Thoracic aorta (tissue), 2 donors: ENCODE results near the gene KIAA1671. TPM values are rescaled to one million over a fixed set of nuclear protein-coding genes. Genes with fewer than 3 reads are reported as not detected.

Source experiments
- ATAC-seq: fragments of 150-250 bp; one replicate; pipeline ENCODE4 v1.8.0; 2017; ENCODE audit warnings: low read depth; ENCODE audit not compliant: insufficient number of reproducible peaks, low FRiP score
- DNase-seq: peaks from one replicate; pipeline ENCODE4 v3.0.0-alpha.2; 2020; ENCODE audit warnings: low spot score
- H3K27ac ChIP-seq, 2 donors: fragments of 200-600 bp; sonication (generic); 1 replicate in 1 of 2; 2 replicates in 1 of 2; pipeline ENCODE4 v1.5.1; 2016; ENCODE audit warnings: mild to moderate bottlenecking in 2 of 2, moderate library complexity in 2 of 2
- H3K27me3 ChIP-seq: fragments of 200-600 bp; sonication (generic); replicated peaks from 2 replicates; pipeline ENCODE4 v1.6.0; 2016; ENCODE audit warnings: mild to moderate bottlenecking; ENCODE audit not compliant: insufficient read depth
- H3K36me3 ChIP-seq: fragments of 200-600 bp; sonication (generic); one replicate; pipeline ENCODE4 v1.5.1; 2016
- H3K4me1 ChIP-seq, 2 donors: fragments of 200-600 bp; sonication (generic); 1 replicate in 1 of 2; 2 replicates in 1 of 2; pipeline versions ENCODE4 v1.5.1 to v1.6.0; 2016; ENCODE audit warnings: low read depth in 2 of 2, mild to moderate bottlenecking in 1 of 2; ENCODE audit not compliant: control insufficient read depth in 1 of 2
- H3K4me3 ChIP-seq: fragments of 200-600 bp; sonication (generic); 2 replicates; pipeline ENCODE4 v1.5.1; 2016; ENCODE audit warnings: mild to moderate bottlenecking
- H3K9me3 ChIP-seq: fragments of 200-600 bp; sonication (generic); 2 replicates; pipeline ENCODE4 v1.5.1; 2016
- CTCF ChIP-seq: fragments of 200-600 bp; sonication (generic); IDR thresholded peaks from one replicate; pipeline ENCODE4 v1.5.1; 2019; ENCODE audit warnings: antibody characterized with exemption
- total RNA-seq, 2 donors: library from RNA; depleted of rRNA; stranded (reverse); fragments of >200 nt; gene quantifications; one replicate each; pipeline versions ENCODE4 v1.1.0 to v1.2.3, GENCODE V29; 2016

KIAA1671 gene
- total RNA-seq, 2 donors from 2014 or later: 57.8 to 86.8 TPM

DNA sequence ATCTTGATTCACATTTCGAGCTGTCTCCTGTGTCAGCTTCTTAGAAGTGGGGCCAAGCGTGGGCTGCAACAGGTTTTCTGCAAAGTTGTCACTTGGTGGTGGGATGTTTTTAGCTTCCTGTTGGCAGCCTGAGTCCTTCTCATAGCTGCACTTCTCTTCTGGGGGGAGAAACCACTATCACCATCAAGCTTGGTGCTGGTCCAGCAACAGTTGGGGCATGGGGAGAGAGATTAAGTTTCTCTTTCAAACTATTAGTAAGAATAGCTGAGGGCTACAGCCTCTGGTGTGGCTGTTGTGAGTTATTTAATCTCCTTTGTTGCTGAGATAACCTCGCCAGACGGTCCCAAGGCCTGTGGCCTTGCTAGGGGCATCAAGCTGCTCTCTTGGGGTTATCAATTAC lies 123.8 kb downstream of the KIAA1671 start:
- Histone ChIP-seq H3K27me3 (no peaks in the 10 kb centered on the region), H3K4me1 (peaks cover 47 to 90% of the 10 kb centered on the region in 2 donors), H3K36me3 (no peaks in the 10 kb centered on the region), H3K9me3 (no peaks in the 10 kb centered on the region), H3K4me3 (no peak overlapping the region), H3K27ac (peak overlapping the region; percentile 67 to 75)
- DNase-seq (no peak), ATAC-seq (no peak)
- TF ChIP-seq CTCF: no peak

DNA sequence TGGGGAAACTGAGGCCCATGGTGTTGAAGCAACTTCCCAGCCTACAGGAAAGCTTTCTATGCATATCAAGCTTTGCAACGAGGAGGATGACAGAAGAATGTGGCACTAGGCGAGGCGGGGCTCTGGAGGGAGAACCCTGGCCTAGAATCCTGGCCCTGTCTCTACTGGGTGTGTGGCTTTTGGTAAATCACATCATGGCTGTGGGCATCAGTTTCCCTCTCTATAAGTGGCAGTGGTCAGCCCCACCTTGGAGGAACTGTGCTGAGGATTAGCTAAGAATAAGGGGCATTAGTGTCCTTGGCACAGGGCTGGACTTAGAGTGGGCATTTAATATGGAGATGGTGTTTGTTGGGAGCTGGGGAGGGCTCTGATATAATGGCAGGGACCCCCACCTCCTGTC lies 124.5 kb downstream of the KIAA1671 start:
- TF ChIP-seq CTCF: no peak
- H3K27ac ChIP-seq: peak overlapping the region; percentile 67 to 75
- no peaks in the 10 kb centered on the region for H3K27me3 ChIP-seq
- H3K4me1 ChIP-seq: peaks cover 52 to 92% of the 10 kb centered on the region in 2 donors
- no peaks in the 10 kb centered on the region for H3K9me3 ChIP-seq
- H3K36me3 ChIP-seq: no peaks in the 10 kb centered on the region
- ATAC-seq (no peak), DNase-seq (no peak)
- H3K4me3 ChIP-seq: no peak overlapping the region

- no peak for DNase-seq
- no peaks in the 10 kb centered on the region for H3K36me3 ChIP-seq
- peak overlapping the region; percentile 26 for H3K4me3 ChIP-seq
- no peaks in the 10 kb centered on the region for H3K9me3 ChIP-seq
- no peaks in the 10 kb centered on the region for H3K27me3 ChIP-seq
- TF ChIP-seq CTCF: no peak
- ATAC-seq: no peak
- peaks cover 49 to 90% of the 10 kb centered on the region in 2 donors for H3K4me1 ChIP-seq
- peak overlapping the region; percentile 67 to 75 for H3K27ac ChIP-seq
Measured at GRCh38 chr22:25077964-25078363, 125.4 kb downstream of the KIAA1671 start.

- H3K27me3 ChIP-seq: no peaks in the 10 kb centered on the region
- peak; percentile 9 for ATAC-seq
- H3K27ac ChIP-seq: peak overlapping the region; percentile 67 to 75
Measured at GRCh38 chr22:25078591-25078990, 126.1 kb downstream of the KIAA1671 start.

DNA sequence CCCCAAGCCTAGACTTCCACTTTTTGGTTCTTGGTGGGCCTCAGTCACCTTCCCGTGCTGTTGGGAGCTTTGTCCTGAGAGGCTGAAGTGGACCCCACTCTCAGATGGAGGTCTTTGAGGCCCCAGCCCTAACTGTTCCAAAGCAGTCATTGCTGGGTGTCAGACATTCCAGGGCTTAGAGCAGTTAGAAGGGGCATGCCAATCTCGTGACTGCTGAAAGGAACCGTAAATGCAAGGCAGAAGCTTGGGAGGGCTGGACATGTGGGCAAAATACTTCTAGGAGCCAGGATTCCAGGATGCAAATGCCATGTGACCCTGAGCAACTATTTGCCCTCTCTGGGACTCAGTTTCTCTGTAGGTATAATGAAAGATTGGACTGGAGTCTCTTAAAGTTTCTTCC lies 128.3 kb downstream of the KIAA1671 start:
- H3K36me3 ChIP-seq: no peaks in the 10 kb centered on the region
- no peaks in the 10 kb centered on the region for H3K27me3 ChIP-seq
- no peaks in the 10 kb centered on the region for H3K9me3 ChIP-seq
- H3K27ac ChIP-seq: peak overlapping the region; percentile 67 to 75
- H3K4me3 ChIP-seq: no peak overlapping the region
- ATAC-seq: no peak
- no peak for DNase-seq
- TF ChIP-seq CTCF: no peak
- H3K4me1 ChIP-seq: peaks cover 52 to 95% of the 10 kb centered on the region in 2 donors

More at GRCh38 chr22:25078591-25078990, 126.1 kb downstream of the KIAA1671 start:
- TF ChIP-seq CTCF: no peak
- H3K36me3 ChIP-seq: no peaks in the 10 kb centered on the region
- H3K9me3 ChIP-seq: no peaks in the 10 kb centered on the region
- no peak for DNase-seq
- peaks cover 49 to 90% of the 10 kb centered on the region in 2 donors for H3K4me1 ChIP-seq
- H3K4me3 ChIP-seq: peak overlapping the region; percentile 26
